A549 (cell line): Measurements from ENCODE around the gene PRR12.

Experiments
- BHLHE40 ChIP-seq: IDR thresholded peaks from 2 replicates; pipeline ENCODE4 v1.6.1; 2012; ENCODE audit warnings: low read depth, low read length, inconsistent platforms
- CEBPB ChIP-seq, 2 experiments: fragments of >200 bp in 1 of 2; sonication (Bioruptor Twin) in 1 of 2; formaldehyde crosslinking in 1 of 2; IDR thresholded peaks; 2 replicates each; pipeline ENCODE4 v1.6.1; 2012 to 2016
- CTCF ChIP-seq: fragments of >200 bp; sonication (Bioruptor Twin); formaldehyde crosslinking; IDR thresholded peaks from 3 replicates; pipeline ENCODE4 v1.5.1; 2016
- ELK1 ChIP-seq: fragments of 150-350 bp; IDR thresholded peaks from 2 replicates; pipeline ENCODE4 v1.6.1; 2014; ENCODE audit warnings: low read depth, mild to moderate bottlenecking, low read length
- EP300 ChIP-seq, 2 experiments: fragments of >200 bp; sonication (Bioruptor Twin); formaldehyde crosslinking; IDR thresholded peaks; 2 replicates in 1 of 2; 3 replicates in 1 of 2; pipeline ENCODE4 v1.6.1; 2016 to 2017
- GATA3 ChIP-seq: IDR thresholded peaks from 2 replicates; pipeline ENCODE4 v1.6.1; 2012; ENCODE audit warnings: borderline replicate concordance
- HDAC2 ChIP-seq: fragments of 200-600 bp; sonication (generic); IDR thresholded peaks from 2 replicates; pipeline ENCODE4 v1.6.1; 2016
- POLR2A ChIP-seq: IDR thresholded peaks from 2 replicates; pipeline ENCODE4 v1.6.1; 2012; ENCODE audit warnings: mild to moderate bottlenecking, low read length
- RCOR1 ChIP-seq: fragments of 150-350 bp; IDR thresholded peaks from 2 replicates; pipeline ENCODE4 v1.6.1; 2014; ENCODE audit warnings: antibody characterized with exemption, low read length, low read depth
- REST ChIP-seq: fragments of 200-600 bp; sonication (generic); IDR thresholded peaks from 2 replicates; pipeline ENCODE4 v1.6.1; 2016; ENCODE audit warnings: antibody characterized with exemption, mild to moderate bottlenecking, moderate library complexity
- RFX5 ChIP-seq: fragments of 450-650 bp; IDR thresholded peaks from 2 replicates; pipeline ENCODE4 v1.7.1; 2014; ENCODE audit warnings: antibody characterized with exemption, mild to moderate bottlenecking, moderate library complexity
- SREBF2 ChIP-seq: fragments of 450-650 bp; IDR thresholded peaks from 2 replicates; pipeline ENCODE4 v1.6.1; 2014; ENCODE audit warnings: mild to moderate bottlenecking, moderate library complexity
- USF2 ChIP-seq: fragments of 450-650 bp; IDR thresholded peaks from 2 replicates; pipeline ENCODE4 v1.6.1; 2014; ENCODE audit warnings: antibody characterized with exemption
- TF ChIP-seq, protein P1 (sequence below): IDR thresholded peaks from 2 replicates; pipeline ENCODE4 v1.6.1; 2012

DNA sequence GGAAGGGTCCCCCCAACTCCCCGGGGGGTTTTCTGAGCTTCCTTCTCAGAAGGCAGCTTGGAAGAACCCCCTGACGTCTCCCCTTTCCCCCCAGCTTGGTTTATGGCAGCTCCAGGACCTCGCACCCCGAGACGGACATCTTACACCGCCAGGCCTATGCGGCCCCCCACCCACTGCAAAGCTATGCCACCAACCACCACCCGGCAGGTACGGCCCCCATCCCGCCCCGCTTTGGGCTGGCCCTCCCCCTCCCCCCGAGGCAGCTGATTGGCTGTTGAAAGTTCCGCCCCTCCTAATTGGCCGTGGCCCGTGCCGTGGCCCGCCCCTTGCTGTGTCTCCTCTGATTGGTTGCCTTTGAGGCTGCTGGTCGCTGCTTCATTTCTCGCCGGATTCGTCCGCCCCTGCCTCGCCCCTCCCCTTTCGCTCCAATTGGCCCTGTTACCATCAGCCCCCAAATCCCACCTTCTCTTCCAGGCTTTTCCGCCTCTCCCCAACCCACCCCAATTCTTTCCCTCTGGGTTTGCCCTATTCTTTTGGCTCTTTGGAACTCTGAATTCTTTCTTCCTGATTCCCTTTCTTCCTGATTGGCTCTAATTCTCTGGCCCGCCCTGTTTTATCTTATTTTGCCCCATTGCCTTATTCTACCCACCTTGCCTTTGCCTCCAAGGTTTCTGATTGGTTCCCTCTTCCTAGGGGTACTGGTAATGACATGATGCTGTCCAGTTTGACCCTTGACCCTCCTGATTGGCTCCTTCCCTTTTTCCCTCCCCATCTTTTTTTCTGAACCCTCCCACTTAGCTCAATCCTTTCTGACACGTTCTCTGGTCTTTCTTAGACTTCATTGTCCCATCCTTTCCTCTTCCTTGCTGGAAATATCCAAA, 2.5 kb downstream of the PRR12 start:
- TF ChIP-seq POLR2A (no peak), RCOR1 (no peak), REST (no peak), CTCF (no peak), CEBPB (IDR thresholded peaks at IDR 0.05) (no peak), HDAC2 (no peak), SREBF2 (no peak), EP300 (IDR thresholded peaks at IDR 0.05) (no peak), GATA3 (no peak), RFX5 (0 out of 2 replicates have a peak, but pooled peaks have one; percentile 17), BHLHE40 (no peak; the same call in none of the 2 replicates), USF2 (peak; percentile 57), ELK1 (no peak)
- TF ChIP-seq, protein P1, sequence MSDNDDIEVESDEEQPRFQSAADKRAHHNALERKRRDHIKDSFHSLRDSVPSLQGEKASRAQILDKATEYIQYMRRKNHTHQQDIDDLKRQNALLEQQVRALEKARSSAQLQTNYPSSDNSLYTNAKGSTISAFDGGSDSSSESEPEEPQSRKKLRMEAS = no peak
